Neural cell (in vitro differentiated cells): ENCODE data around the gene RNF157.

Experiments used
- CTCF ChIP-seq: fragments of 450-650 bp; IDR thresholded peaks from 2 replicates; pipeline ENCODE4 v1.5.1; 2014; ENCODE audit warnings: antibody characterized with exemption, mild to moderate bottlenecking, moderate library complexity; ENCODE audit not compliant: poor library complexity, severe bottlenecking
- EZH2 ChIP-seq: fragments of 200-600, 300-800 bp; shearing (Covaris generic), sonication (generic); IDR thresholded peaks from 2 replicates; pipeline ENCODE4 v1.6.1; 2014; ENCODE audit warnings: antibody characterized with exemption, low read length, borderline replicate concordance, mild to moderate bottlenecking; ENCODE audit not compliant: insufficient read depth, poor library complexity, severe bottlenecking
- POLR2AphosphoS5 ChIP-seq: IDR thresholded peaks from 2 replicates; pipeline ENCODE4 v1.6.1; 2012
- RAD21 ChIP-seq: fragments of 450-650 bp; conservative IDR thresholded peaks from 2 replicates; pipeline ENCODE4 v1.6.1; 2014; ENCODE audit warnings: antibody characterized with exemption, mild to moderate bottlenecking, moderate library complexity
- SMC3 ChIP-seq: fragments of 450-650 bp; conservative IDR thresholded peaks from 2 replicates; pipeline ENCODE4 v1.6.1; 2014; ENCODE audit warnings: antibody characterized with exemption, mild to moderate bottlenecking, moderate library complexity; ENCODE audit not compliant: poor library complexity
- TAF1 ChIP-seq: IDR thresholded peaks from 2 replicates; pipeline ENCODE4 v1.6.1; 2012; ENCODE audit warnings: low read depth

- TF ChIP-seq CTCF, result no peak
- no peak for TF ChIP-seq TAF1
- no peak for TF ChIP-seq POLR2AphosphoS5
- no peak for TF ChIP-seq RAD21
- no peak for TF ChIP-seq EZH2
- TF ChIP-seq SMC3, result no peak
Measured at GRCh38 chr17:76107509-76107908, 132.8 kb downstream of the RNF157 start.
